ENCODE results near the gene PANK3. TPM values are rescaled to one million over a fixed set of nuclear protein-coding genes. Genes with fewer than 3 reads are reported as not detected.
"Not testable (repeated sequence)": the region's sequence is repeated elsewhere in the genome, so short reads cannot be mapped to it uniquely, and the experiment has no call there.

PANK3 gene
- total and polyA plus RNA-seq, 3 donors from 2014 or later: 25.2 to 50.0 (median 44.9) TPM

DNA sequence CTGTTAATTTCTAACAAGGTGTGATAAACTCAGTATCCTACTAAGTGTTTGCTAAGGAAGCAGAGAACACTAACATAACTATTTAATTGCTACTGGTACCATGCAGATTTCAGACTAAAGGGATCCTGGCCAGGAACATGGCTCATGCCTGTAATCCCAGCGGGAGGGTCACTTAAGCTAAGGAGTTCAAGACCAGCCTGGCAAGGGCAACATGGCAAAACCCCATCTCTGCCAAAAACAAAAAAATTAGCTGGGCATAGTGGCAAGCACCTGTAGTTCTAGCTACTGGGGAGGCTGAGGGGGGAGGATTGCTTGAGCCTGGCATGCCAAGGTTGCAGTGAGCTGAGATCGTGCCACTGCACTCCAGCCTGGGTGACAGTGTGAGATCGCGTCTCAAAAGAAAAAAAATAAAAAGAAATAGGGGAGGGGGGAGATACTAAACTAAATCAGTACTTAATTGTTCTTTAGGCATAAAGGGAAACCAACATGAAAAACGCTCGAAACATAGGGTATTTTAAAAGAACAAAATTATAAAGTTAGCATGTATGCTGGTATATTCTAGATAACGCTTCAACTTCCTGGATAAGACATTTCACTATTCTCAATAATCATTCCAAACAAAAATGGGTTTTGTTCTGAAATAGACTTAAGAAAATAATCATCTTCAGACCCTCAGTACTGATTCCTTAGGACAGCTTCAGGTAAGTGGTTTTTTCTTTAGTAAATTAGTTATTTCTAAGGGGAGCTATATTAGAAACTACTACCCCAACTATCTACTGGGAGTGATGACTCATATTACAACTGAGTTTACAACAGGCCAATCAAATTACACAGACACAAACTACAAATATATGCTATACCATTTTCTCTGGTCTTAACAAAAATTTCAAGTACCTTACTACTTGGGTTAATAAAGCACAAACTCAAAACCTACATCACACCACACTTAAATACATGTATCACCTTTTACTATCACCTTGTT is 3.5 kb downstream of the PANK3 start:
- peaks cover 18% of the 10 kb centered on the region for H3K4me1 ChIP-seq
- WGBS, 2 donors: 76 to 86% methylated on average over 7 of the region's 7 CpGs
- peak; percentile 34 for DNase-seq
- TF ChIP-seq, protein P1, sequence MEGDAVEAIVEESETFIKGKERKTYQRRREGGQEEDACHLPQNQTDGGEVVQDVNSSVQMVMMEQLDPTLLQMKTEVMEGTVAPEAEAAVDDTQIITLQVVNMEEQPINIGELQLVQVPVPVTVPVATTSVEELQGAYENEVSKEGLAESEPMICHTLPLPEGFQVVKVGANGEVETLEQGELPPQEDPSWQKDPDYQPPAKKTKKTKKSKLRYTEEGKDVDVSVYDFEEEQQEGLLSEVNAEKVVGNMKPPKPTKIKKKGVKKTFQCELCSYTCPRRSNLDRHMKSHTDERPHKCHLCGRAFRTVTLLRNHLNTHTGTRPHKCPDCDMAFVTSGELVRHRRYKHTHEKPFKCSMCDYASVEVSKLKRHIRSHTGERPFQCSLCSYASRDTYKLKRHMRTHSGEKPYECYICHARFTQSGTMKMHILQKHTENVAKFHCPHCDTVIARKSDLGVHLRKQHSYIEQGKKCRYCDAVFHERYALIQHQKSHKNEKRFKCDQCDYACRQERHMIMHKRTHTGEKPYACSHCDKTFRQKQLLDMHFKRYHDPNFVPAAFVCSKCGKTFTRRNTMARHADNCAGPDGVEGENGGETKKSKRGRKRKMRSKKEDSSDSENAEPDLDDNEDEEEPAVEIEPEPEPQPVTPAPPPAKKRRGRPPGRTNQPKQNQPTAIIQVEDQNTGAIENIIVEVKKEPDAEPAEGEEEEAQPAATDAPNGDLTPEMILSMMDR (IDR thresholded peaks at IDR 0.05): no peak
- no peak for TF ChIP-seq POLR2A (IDR thresholded peaks at IDR 0.05)
- no peak overlapping the region for H3K4me3 ChIP-seq
- no peaks in the 10 kb centered on the region for H3K27me3 ChIP-seq
- no peak overlapping the region for H3K27ac ChIP-seq
- no peaks in the 10 kb centered on the region for H3K9me3 ChIP-seq
- intact Hi-C loops (cut with DNase I; ENCODE audit: low total_unique reads): no loop called here
- H3K36me3 ChIP-seq (ENCODE audit: low read depth, missing control alignments): no peaks in the 10 kb centered on the region

DNA sequence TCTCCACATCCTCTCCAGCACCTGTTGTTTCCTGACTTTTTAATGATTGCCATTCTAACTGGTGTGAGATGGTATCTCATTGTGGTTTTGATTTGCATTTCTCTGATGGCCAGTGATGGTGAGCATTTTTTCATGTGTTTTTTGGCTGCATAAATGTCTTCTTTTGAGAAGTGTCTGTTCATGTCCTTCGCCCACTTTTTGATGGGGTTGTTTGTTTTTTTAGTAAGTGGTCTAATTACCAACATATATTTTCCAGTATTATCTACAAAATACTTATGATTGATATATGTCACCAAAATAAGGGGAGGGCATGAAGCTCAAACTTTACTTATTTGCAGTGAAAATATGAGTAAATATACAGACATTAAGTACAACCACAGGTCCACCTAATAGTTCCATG is 5.0 kb downstream of the PANK3 start:
- H3K9me3 ChIP-seq; DNase-seq; intact Hi-C loops (cut with DNase I; ENCODE audit: low total_unique reads); H3K4me3 ChIP-seq; H3K27me3 ChIP-seq; H3K27ac ChIP-seq; H3K36me3 ChIP-seq (ENCODE audit: low read depth, missing control alignments): not testable (repeated sequence)
- peaks cover 11% of the 10 kb centered on the region for H3K4me1 ChIP-seq
- whole genome bisulfite sequencing, 2 donors: 100% methylated on average over 1 of the region's 1 CpG

DNA sequence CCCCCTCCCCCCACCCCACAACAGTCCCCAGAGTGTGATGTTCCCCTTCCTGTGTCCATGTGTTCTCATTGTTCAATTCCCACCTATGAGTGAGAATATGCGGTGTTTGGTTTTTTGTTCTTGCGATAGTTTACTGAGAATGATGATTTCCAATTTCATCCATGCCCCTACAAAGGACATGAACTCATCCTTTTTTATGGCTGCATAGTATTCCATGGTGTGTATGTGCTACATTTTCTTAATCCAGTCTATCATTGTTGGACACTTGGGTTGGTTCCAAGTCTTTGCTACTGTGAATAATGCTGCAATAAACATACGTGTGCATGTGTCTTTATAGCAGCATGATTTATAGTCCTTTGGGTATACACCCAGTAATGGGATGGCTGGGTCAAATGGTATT is 5.5 kb downstream of the PANK3 start:
- H3K4me3 ChIP-seq; H3K9me3 ChIP-seq; H3K27ac ChIP-seq; DNase-seq; intact Hi-C loops (cut with DNase I; ENCODE audit: low total_unique reads); H3K27me3 ChIP-seq; H3K36me3 ChIP-seq (ENCODE audit: low read depth, missing control alignments): not testable (repeated sequence)
- WGBS, 2 donors: 96 to 100% methylated on average over 2 to 3 of the region's 3 CpGs
- peaks cover 11% of the 10 kb centered on the region for H3K4me1 ChIP-seq

DNA sequence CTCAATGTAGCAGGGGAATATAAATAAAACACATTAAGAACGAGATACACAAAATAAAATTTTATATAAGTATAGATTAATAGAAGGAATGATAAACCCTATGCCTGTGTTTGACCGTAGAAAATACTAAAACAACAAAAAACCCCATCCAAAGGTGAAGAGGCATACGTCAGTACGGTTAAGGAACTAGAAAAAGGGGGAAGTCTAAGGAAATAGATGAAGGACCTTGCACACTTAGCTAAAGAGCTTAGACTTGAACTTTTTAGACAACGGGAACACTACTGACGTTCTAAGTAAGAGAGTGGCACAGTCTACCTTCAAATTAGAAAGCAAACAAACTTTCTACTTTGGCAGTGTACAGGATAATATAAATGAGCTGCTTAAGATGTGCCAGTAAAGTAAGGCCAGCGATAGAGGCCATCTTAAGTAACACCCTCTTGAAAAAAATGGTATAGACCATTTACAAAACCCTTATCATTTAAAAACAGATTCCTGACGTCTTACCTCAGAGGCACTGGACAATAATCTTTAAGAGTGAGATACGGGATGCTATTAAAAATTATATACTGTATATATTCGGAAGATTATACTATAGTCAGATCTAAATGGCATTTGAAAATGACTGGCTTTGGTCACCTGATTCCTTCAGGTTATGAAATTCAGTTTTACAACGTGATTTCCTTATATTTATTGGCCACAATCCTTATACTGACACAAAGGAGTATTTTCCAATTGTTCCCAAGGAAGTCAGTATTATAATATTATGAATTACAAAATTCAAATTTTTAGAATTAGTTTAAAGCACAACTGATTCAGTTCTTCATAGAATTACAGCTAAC is 8.5 kb downstream of the PANK3 start:
- H3K27ac ChIP-seq: no peak overlapping the region
- WGBS, 2 donors: 87 to 88% methylated on average over 11 of the region's 11 CpGs
- DNase-seq: no peak
- H3K4me3 ChIP-seq: no peak overlapping the region
- no peaks in the 10 kb centered on the region for H3K27me3 ChIP-seq
- peaks cover 11% of the 10 kb centered on the region for H3K4me1 ChIP-seq
- H3K36me3 ChIP-seq (ENCODE audit: low read depth, missing control alignments): no peaks in the 10 kb centered on the region
- no peak for TF ChIP-seq POLR2A (IDR thresholded peaks at IDR 0.05)
- TF ChIP-seq, protein P1 (IDR thresholded peaks at IDR 0.05): no peak
- intact Hi-C loops (cut with DNase I; ENCODE audit: low total_unique reads): no loop called here
- H3K9me3 ChIP-seq: no peaks in the 10 kb centered on the region

DNA sequence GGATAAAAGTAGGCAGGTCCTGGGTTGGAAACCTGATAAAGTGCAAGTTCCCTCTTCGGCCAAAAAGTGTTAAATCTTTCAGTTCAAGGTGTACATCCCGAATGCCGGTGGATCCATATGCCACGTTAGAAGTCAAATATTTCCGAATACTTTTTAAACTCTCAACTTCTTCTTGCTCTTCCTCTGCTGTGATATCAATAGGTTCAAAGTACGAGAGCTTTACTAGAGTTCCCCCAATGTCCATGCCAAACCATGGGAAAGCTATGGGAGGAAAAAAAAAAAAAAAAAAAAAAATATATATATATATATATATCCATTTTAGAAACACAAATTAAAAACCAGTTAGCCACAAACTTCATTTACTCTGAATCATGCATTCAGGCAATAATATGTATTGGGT is 10.4 kb downstream of the PANK3 start:
- Histone ChIP-seq H3K27me3 (no peaks in the 10 kb centered on the region), H3K9me3 (no peaks in the 10 kb centered on the region), H3K27ac (no peak overlapping the region), H3K4me3 (no peak overlapping the region), H3K36me3 (ENCODE audit: low read depth, missing control alignments) (no peaks in the 10 kb centered on the region), H3K4me1 (no peaks in the 10 kb centered on the region)
- 94 to 97% methylated on average over 6 of the region's 6 CpGs for whole genome bisulfite sequencing, 2 donors
- TF ChIP-seq POLR2A (IDR thresholded peaks at IDR 0.05): no peak
- TF ChIP-seq, protein P1 (IDR thresholded peaks at IDR 0.05): no peak
- intact Hi-C loops (cut with DNase I; ENCODE audit: low total_unique reads): no loop called here
- DNase-seq: no peak

Measured in testis (tissue), 3 donors.